HG02623 (cell line): Measurements from ENCODE around the gene LRRC15.

Experiments used
- ATAC-seq: cut with Tn5 transposase; IDR thresholded peaks from one replicate; pipeline ENCODE4 v1.9.1; 2021; ENCODE audit warnings: moderate library complexity; ENCODE audit not compliant: unreplicated experiment

Gene LRRC15

DNA sequence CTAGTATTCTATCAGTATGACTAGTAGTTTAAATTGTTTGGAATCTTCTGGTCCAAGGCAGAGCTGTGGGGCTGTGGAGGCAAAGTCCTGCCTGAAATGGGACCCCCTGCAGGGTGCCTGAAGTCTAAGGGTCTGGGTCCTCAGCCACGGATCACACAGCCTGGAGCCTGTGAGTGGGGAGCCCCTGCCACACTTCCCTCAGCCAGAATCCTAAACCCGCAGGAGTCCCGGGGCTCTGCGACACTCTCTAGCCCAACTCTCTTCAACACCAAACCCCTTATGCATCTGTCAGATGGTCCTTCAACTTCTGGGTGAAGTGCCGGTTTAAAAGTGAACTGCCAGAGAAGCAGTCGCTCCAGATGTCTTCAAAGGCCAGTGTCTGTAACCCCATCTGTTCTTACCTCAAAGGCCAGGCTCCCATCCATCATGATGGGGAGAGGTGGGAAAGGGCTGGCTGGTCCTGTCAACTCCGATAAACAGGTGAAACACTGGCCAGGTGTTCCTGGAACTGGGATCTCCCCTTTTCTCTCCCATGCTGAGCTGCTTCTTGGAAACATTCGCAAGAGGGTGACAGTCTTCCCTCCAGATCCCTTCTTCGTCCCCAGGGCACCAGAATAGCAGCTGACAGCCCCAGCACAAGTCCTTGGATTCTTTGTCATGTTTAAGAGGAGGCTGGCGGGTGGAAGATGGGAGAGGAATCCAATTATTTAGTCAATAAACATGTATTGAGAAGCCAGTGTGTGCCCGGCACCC is 64.0 kb downstream of the LRRC15 start:
- no peak for ATAC-seq
